ENCODE results near the gene MCIDAS. TPM values are rescaled to one million over a fixed set of nuclear protein-coding genes. Genes with fewer than 3 reads are reported as not detected.

Gene MCIDAS
- total RNA-seq, 1 donor from 2014 or later: not detected

- H3K4me1 Mint-ChIP-seq: peaks cover 30% of the 10 kb centered on the region
- H3K27me3 Mint-ChIP-seq (ENCODE audit: low read depth): peaks cover 93% of the 10 kb centered on the region
- no peak overlapping the region for H3K27ac Mint-ChIP-seq (ENCODE audit: unreplicated experiment)
- no peaks in the 10 kb centered on the region for H3K36me3 Mint-ChIP-seq (ENCODE audit: low read depth)
- DNase-seq (ENCODE audit: low read depth, low spot score): peak; percentile 51
- H3K4me3 Mint-ChIP-seq: peak overlapping the region; percentile 58
- TF ChIP-seq CTCF (conservative IDR thresholded peaks at IDR 0.05): peak; percentile 41
- no peaks in the 10 kb centered on the region for H3K9me3 Mint-ChIP-seq
Observed at GRCh38 chr5:55176176-55176818, 50.8 kb downstream of the MCIDAS start.

DNA sequence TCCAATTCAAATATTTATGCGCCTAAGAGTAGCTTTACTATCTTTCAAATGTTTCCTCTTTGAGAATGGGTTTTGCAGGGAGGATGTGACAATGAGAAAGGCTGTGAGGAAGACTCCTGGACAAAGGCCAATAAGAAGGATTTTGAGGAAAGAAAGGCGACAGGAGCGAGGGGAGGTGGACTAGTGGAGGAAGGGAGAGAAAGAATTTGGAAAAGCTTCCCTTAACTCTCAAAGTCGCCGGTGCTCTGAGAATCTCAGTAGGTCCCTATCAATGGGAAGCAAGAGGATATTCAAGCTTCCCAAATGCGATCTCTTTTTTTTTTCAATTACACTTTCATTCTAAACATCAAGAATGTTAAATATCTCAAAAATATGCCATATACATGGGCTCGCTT, 51.3 kb downstream of the MCIDAS start:
- peaks cover 30% of the 10 kb centered on the region for H3K4me1 Mint-ChIP-seq
- H3K36me3 Mint-ChIP-seq (ENCODE audit: low read depth): no peaks in the 10 kb centered on the region
- peaks cover 88% of the 10 kb centered on the region for H3K27me3 Mint-ChIP-seq (ENCODE audit: low read depth)
- no peak for TF ChIP-seq CTCF (conservative IDR thresholded peaks at IDR 0.05)
- H3K9me3 Mint-ChIP-seq: no peaks in the 10 kb centered on the region
- no peak overlapping the region for H3K27ac Mint-ChIP-seq (ENCODE audit: unreplicated experiment)
- DNase-seq (ENCODE audit: low read depth, low spot score): no peak
- H3K4me3 Mint-ChIP-seq: peak overlapping the region; percentile 35

GRCh38 chr5:55173687-55174230, 53.4 kb downstream of the MCIDAS start:
- TF ChIP-seq CTCF (conservative IDR thresholded peaks at IDR 0.05): no peak
- no peak for DNase-seq (ENCODE audit: low read depth, low spot score)
- Mint-ChIP-seq H3K9me3 (no peaks in the 10 kb centered on the region), H3K27ac (ENCODE audit: unreplicated experiment) (no peak overlapping the region), H3K36me3 (ENCODE audit: low read depth) (no peaks in the 10 kb centered on the region), H3K4me3 (peak overlapping the region; percentile 80), H3K27me3 (ENCODE audit: low read depth) (peaks cover 75% of the 10 kb centered on the region), H3K4me1 (peaks cover 30% of the 10 kb centered on the region)

DNA sequence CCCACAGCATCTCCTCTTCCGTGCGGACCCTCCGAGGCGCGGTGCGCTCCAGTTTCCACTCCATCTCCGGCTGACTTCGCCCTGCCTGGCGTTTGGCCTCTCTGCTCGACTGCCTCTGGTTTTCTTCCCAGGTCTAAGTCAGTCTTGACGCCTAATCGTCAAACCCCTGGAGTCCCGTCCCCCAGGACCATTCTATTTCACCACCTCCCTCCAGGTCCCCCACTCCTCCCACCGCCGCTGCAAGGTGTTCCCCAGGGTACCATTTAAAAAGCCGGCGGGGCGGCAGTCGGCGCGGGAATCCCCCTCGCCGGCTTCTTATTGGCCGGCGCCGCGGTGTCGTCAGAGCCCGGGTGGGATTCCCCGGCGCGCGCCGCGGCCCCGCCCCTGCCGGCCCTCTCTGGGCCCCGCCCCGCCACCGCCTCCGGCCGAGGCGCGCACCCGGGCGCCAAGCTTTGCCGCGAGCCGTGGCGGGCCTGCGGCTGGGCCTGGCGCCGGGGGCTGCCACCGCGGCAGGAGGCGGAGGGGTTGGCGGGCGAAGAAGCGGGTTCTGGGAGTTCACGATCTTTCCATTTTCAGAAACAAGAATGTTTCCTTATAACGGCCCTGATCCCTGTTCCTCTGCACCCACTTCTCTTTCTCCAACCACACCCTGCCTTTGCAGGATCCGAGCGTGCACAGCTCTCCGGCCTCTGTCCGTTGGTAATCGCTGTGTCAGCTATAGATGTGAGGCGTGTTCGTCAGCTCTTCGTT, 54.0 kb downstream of the MCIDAS start, which contains the start of gene CDC20B:
TSS of gene CDC20B (minus strand) at position 241 of the 750 bp plus-strand sequence. CDS start at position 64, 177 bp downstream.
- H3K4me1 Mint-ChIP-seq: peaks cover 30% of the 10 kb centered on the region
- no peak for TF ChIP-seq CTCF (conservative IDR thresholded peaks at IDR 0.05)
- peak; percentile 58 for DNase-seq (ENCODE audit: low read depth, low spot score)
- peaks cover 69% of the 10 kb centered on the region for H3K27me3 Mint-ChIP-seq (ENCODE audit: low read depth)
- H3K36me3 Mint-ChIP-seq (ENCODE audit: low read depth): no peaks in the 10 kb centered on the region
- H3K27ac Mint-ChIP-seq (ENCODE audit: unreplicated experiment): no peak within 1 kb of the TSS
- peak within 1 kb of the TSS; percentile 86 for H3K4me3 Mint-ChIP-seq
- H3K9me3 Mint-ChIP-seq: no peaks in the 10 kb centered on the region

- DNase-seq (ENCODE audit: low read depth, low spot score): peak; percentile 28
- H3K27me3 Mint-ChIP-seq (ENCODE audit: low read depth): peaks cover 62% of the 10 kb centered on the region
Observed at GRCh38 chr5:55172051-55172899, 54.8 kb downstream of the MCIDAS start.

More at GRCh38 chr5:55172051-55172899, 54.8 kb downstream of the MCIDAS start:
- H3K27ac Mint-ChIP-seq (ENCODE audit: unreplicated experiment): no peak overlapping the region
- H3K9me3 Mint-ChIP-seq: no peaks in the 10 kb centered on the region
- peak overlapping the region; percentile 86 for H3K4me3 Mint-ChIP-seq
- peaks cover 30% of the 10 kb centered on the region for H3K4me1 Mint-ChIP-seq
- TF ChIP-seq CTCF (conservative IDR thresholded peaks at IDR 0.05): peak; percentile 91
- H3K36me3 Mint-ChIP-seq (ENCODE audit: low read depth): no peaks in the 10 kb centered on the region
